ENCODE data around the gene DNAJC6. TPM values are rescaled to one million over a fixed set of nuclear protein-coding genes. Genes with fewer than 3 reads are reported as not detected.
"Not testable (repeated sequence)": the region's sequence is repeated elsewhere in the genome, so short reads cannot be mapped to it uniquely, and the experiment has no call there.

The DNAJC6 gene
- polyA plus RNA-seq, 12 donors = 0.50 to 2.6 (median 1.1) TPM; not detected in 1

DNA sequence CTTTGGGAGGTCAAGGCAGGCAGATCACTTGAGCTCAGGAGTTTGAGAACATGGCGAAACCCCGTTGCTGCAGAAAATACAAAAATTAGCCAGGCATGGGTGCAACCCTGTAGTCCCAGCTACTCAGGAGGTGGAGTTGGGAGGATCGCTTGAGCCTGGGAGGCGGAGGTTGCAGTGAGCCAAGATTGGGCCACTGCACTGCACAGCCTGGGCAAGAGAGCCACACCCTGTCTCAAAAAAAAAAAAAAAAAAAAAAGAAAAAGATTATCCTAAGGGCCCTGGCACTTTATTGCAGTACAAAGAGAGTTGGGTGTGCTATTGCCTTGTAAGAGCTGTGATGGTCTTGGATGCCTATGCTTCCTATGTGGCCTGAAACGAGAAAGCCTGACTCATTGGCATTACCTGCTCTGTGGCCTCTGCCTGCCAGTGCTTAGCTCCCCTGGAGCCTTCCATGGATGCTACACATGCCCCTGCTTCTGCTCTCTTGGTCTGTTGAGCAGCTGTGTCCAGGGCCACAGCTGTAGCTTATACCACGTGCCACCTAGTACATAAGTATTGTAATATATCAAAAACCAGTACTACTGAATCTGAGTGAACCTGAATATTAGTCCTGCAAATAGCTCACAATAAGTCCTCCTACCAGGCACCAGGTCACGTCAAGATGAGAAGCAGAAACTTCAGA is 45.8 kb downstream of the DNAJC6 start:
- DNase-seq = no peak

DNA sequence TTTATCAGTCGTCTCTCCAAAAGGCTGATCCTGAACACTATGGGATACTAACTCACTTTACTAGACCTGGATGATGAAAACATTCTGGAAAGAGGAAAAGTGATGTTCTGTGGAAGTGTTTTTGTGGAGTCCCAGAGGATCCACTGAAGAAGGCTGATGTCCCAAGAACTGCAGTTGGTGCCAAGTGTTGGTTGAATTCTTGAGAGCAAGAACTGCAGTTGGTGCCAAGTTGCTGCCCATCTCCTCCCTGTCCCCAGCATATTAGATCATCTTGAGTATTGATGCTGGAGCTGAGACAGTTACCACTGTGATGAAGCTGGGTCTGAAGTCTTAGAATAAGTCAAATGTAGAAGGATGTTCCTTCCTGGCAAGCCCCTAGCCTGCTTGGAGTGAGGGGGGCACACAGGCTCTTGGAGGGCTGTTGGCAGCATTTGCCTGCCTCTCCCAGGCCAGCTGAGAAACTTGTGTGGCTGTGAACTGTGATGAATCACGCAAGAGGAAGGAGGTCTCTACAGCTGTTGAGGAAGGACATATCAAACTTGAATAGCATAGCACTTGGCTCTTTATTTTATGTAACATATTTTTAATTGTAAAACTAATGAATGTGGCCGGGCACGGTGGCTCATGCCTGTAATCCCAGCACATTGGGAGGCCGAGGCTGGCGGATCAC is 48.1 kb downstream of the DNAJC6 start:
- no peak for DNase-seq

DNA sequence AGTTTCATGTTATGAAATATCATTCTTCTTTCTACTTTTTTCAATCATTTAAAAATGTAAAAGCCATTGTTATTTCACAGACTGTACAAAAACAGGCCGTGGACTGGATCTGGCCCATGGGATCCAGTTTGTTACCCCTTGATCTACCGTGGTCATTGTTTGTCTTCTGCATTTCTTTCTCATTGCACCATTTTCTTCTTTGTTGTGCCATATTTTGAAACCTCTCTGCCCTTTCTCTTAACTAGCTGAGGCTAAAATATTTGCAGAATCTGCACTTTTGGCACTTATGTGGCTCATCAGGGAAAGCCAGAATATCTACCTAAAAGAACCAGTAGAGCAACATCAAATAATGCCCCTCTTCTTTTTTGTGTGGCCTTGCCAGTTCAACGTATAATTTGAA is 50.5 kb downstream of the DNAJC6 start:
- no peak for DNase-seq

DNA sequence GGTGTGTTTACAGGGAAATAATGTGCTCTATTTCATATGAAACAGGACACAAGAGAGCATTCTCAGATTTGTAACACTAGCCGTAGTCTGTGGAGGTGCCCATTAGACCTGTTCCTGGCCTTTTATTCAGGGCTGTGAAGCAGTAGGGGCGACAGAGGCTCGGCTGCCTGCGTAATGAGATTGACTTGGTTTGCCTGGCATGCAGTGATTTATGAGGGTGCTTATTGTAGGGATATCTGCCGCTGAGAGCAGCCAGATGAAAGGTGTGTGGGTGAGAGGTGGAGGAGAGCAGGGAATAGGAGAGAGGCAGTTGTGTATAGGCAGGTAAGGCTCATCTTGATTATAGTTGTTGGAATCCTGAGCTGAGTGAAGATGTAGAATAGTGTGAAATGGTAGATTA is 51.3 kb downstream of the DNAJC6 start:
- DNase-seq = no peak

DNA sequence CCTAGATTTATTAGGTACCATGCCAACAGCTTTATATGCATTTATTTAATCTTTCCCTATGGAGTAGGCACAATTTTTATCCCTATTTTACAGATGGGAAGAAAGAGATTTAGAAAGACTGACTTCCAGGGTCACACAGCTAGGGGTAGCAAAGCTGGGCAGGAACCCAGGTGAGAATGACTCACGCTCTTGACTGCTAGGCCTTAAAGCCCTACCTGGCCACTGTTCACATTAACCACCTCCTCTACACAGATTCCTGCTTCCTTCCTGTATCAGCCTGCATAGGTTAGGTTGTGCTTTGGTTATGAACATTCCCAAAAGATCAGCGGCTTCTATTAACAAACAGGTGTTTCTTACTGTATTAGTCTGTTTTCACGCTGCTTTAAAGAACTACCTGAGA is 53.2 kb downstream of the DNAJC6 start:
- DNase-seq = no peak

DNA sequence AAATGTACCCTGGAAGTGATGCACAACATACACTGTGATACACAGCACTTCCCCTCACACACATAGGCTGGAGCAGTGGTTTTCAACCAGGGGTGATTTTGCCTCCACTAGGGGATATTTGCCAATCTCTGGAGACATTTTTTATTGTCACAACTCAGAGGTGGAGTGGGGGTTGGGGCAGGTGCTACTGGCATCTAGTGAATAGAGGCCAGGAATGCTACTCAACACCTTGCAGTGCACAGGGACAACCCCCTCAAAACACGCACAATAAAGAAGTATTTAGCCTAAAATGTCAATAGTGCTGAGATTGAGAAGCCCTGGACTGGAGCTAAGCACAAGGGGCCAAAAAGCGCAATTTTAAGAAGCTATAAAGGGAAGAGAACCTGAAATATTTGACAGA is 54.1 kb downstream of the DNAJC6 start:
- no peak for DNase-seq

DNA sequence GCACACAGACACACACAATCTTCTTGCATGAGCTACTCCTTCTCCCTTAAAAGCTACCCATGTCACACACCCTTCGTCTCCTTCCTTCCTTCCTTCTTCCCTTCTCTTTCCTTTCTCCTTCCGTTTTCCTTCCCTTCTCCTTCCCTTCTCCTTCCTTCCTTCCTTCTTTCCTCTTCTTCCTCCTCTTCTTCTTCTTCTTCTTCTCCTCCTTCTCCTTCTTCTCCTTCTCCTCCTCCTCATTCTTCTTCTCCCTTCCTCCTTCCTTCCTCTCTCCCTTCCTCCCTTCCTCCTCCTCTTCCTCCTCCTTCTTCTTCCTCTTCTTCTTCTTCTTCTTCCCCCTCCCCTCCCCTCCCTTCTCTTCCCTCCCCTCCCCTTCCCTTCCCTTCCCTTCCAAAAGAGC is 59.1 kb downstream of the DNAJC6 start:
- no peak for DNase-seq

DNA sequence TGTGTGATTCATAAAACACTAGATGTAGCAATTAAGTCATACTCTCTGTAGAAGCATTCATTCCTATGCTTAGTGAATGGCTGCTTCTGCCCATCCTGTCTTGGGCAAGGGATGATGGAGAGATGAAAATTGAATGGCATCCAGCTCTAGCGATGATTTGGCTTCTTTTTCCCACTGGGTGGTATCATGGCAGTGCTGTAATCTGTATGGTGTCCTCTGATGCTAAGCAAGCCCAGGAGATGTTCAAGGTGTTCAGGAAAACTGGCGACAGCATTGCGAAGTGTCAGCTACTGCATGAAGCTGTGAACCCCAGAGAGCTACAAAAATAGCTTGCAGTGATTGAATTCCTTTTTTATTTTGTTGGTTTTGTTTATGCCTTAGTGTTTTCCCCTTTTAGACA is 62.2 kb downstream of the DNAJC6 start:
- no peak for DNase-seq

DNA sequence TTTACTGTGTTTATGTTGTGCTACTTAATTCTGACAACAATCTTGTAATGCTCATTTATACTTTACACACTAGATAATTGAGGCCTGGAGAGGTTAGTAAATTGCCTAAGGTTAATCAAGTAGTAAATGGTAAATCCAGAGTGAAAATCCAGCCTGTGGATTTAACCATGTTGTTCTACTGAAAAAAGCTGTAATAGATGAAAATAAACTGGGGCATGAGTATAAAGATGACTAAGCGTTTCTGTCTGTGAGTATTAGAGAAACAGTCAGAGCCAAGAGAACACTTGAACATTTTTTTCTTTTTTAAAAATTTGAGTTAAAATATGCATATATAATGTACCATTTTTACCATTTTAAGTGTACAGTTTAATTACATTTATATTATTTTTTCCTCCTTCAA is 63.2 kb downstream of the DNAJC6 start:
- no peak for DNase-seq

DNA sequence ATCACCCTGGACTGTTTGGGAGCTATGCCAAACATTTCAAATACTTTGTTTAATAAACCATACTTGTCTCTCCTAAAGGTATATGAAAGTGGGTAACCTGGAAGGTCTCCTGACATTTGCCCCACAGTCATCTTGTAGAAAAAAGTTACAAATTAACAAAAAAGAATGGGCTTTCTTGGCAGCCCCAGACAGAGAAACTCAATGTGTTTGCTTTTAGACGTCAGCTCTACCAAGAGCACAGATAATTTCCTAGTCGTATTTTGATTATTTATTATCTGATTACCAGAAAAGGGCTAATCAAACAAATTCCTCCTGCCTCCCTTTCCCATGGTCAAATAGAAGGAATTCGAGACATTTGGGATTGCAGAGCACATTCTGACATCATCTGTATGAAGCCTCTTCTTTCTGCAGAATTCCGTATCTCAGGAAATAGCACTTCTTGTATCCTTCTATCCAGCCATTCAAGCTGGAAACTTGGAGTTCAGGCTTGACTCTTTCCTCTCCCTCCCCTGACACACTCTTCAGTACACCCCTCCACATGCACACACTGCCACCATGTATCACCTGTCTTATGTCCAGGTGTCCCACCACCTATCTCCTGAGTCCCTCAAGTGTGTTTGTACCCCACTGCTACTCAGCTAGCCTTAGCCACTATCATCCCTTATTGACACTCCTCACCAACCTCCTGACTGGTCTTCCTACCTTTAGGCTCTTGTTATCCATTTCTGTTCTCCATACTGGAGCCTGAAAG is 68.3 kb downstream of the DNAJC6 start:
- no peak for DNase-seq

DNA sequence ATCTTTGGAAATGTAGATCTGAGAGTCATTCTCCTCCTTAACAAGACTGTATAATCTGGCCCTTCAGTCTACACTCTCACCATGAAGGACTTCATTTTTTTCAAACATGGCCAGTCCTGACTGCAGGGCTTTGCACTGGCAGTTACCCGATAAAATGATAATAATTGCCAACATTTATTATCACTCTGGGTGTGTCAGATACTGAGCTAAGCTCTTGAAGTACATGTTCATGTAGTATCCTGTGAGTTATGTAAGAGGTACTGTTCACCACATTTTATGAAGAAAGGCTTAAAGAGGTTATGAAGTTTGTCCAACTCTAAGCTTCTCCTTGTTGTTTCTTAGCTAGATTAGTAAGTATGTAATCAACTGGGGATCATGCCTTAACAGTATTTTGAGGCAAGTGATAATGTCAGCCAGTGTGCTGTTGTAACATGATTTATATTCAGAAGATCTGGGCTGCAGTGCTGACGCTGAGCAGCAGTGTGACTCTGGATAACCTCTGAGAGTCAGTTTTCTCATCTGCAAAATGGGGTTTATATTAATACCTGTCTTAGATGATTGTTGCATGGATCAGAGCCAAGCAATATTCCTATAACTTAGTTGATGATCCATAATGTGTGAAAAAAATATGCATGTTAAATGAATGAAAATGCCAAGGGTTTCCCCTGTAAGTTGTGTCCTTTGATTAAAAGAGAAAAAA is 69.1 kb downstream of the DNAJC6 start:
- no peak for DNase-seq

DNA sequence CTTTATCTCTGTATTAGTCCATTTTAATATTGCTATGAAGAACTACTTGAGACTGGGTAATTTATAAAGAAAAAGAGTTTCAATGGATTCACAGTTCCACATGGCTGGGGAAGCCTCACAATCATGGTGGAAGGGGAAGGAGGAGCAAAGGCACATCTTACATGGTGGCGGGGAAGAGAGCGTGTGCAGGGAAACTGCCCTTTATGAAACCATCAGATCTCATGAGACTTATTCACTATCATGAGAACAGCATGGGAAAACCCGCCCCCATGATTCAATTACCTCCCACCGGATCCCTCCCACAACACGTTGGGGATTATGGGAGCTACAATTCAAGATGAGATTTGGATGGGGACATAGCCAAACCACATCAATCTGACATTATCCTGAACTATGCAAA is 75.1 kb downstream of the DNAJC6 start:
- not testable (repeated sequence) for DNase-seq

DNA sequence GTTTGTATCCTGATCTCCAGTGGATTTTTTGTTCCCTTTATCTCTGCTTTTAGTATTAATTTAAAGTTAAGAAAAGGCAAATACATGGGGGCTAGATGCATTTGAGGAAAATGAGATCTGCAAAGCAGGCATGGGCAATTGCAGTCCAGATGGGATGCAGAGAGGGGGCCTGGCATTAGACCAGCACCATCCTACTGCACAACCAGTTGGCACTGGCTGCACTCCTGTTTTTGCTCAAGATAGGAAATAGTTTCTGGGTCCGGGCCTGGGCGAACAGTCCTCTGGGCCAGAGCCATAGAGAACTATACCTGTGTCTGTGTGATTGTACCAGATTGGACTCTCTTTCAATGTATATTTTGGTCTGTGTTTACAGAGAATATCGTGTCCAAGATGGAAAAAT is 77.1 kb downstream of the DNAJC6 start:
- DNase-seq = no peak

DNA sequence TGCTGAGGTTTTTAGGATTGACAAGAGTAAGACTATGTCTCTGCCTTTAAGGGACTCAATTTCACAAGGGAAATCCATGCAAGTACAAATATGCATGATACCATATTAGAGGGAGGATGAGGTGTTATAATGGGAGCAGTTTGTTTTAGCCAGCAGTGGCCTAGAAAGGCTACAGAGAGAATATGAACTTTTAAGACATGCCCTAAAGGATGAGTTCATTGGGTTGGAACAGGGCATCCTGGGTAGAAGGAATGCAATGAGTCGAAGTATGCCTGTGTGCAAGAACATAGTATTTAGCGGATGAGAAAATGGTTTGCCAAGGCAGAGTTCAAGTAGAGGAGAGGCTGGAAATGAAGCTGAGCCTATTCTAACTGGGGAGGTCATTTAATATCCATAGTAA is 78.5 kb downstream of the DNAJC6 start:
- no peak for DNase-seq

DNA sequence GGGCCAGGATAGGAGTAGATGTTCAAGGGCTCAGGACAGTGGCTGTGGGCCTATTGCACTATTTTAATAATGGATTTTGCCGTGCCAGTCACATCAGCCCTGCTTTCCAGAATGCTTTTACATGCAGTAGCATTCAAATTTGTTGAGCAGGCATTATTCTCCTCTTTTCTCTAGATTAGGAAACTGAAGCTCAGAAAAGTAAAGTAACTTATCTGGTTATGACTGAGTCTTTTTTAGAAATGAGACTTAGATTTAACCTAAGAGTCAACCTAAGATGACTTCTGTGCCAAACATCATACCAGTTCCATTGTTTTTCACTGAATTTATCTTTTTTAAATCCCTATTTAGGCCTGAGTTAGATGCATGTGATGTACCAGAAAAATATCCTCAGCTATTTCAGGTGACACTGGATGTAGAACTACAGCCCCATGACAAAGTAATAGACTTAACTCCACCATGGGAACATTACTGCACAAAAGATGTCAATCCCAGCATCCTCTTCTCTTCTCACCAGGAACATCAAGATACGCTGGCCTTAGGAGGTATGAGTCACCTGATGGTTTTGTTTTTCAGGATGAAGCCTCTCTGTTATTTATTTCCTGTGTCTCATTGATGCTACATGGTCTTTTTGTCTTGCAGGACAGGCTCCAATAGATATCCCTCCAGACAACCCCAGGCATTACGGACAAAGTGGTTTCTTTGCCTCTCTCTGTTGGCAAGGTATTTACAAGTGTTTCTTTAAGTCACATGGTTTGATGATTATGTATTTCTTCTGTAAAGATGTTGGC is 79.8 kb downstream of the DNAJC6 start:
- DNase-seq = no peak

DNA sequence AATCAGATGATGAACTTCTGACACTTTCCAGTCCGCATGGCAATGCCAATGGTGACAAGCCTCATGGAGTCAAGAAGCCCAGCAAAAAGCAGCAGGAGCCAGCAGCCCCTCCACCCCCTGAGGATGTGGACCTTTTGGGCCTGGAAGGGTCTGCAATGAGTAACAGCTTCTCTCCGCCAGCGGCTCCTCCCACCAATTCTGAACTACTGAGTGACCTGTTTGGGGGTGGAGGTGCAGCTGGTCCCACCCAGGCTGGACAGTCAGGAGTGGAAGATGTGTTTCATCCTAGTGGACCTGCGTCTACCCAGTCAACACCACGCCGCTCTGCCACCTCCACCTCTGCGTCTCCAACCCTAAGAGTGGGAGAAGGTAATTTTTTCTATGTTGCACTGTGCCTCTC is 83.2 kb downstream of the DNAJC6 start:
- no peak for DNase-seq

DNA sequence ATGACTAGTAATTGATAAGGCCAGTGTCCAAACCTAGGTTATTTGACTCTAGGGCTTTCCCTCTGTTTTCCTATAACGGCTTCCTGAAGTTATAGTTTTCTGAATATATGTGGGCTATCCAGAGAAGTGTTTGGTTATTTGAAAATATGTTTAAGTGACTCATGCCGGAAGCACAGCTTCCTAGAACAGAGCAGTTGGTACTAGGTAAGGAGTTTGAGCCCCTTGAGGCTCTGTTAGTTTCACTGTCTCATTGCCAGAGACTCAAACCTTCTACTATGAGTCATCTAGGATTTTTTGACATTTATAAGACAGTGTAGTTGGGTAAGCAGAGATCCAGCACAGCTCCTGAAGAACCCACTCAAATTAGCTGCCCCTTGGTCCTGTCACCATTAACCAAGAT is 84.0 kb downstream of the DNAJC6 start:
- no peak for DNase-seq

DNA sequence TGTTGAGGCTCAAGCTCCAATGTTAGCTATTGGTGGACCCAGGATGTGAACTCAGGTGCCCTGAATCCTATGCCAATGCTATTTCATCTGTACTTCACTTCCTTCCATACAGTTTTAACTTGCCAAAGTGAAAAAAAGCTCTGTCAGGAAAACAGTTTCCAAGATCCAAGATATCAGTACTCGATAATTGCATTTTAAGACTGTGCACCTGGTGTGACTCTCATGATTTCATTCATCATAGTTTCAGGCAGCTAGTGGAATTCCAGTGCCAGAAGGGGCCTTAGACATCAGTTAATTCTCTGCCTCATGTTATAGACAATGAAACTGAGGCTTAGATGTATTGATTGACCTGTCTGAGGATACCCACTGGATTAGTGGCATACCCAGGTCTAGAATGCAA is 84.6 kb downstream of the DNAJC6 start:
- DNase-seq = no peak

DNA sequence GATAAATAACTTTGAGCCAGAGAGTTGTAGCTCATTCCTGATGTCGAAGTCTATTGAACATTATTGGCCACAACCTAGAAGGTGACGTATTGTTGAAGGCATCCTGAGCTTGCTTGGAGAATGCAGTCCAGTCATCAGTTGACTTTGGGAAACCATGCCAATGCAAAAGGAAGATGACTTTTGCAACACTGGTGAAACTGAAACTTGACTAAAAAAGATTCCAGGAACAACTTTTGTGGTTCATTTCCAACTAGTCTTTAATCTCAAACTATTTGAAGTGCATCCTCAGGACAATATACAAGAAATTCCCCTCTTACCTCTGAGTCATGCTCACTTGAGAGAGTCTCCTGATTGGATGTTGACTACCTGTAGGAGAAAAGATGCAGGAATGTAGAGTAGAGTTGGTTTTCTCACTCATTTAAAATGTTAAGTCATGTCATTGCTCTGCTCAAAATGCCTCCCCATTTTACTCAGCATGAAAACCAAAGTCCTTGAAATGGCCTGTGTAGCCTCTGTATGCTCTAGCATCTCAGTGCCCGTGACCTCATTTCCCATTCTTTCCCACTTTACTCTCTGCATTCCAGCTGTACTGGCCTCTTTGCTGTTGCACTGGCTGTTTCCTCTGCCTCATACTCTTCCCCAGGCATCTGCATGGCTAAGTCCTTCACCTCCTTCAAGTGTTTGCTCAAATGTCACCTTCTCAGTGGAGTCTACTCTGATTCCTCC is 86.7 kb downstream of the DNAJC6 start:
- no peak for DNase-seq

DNA sequence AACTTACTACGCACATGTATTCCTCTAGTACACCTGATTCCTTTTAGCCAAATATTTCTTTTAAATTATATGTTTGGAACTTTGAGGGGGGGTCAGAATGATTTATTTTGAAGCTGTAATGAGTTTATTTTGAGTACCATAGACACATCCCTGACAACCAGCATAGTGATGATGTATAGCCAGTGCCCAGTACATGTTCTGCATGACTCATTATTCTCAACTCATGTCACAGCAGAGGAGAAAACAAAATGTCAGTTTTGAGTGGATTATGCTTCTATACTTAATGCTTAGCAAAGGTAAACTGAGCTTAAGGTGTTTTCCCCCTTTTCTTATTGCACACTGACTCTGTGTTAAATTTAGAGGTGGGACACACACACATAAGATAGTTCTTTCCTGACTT is 88.7 kb downstream of the DNAJC6 start:
- DNase-seq = no peak

DNA sequence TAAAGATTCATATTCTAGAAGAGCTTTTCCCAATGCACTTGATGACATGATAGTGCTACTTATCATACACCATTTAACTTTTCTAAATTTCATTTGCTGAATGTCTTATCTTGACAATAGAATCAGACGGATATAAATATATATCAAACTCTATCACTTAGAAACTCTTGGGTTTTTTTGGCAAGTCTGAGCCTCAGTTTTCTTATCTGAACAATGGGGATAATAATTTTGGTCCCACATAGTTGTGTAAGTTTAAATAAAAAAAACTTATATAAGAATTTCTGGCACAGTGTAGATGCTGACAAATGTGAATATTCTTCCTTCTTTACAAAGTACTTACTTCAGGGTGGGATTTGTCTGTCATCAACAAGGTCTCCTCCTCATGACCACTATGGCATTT is 89.7 kb downstream of the DNAJC6 start:
- no peak for DNase-seq

Measured in muscle of arm (tissue), 12 donors.